VCaP (cell line): Measurements from ENCODE around the gene HEBP2.
"Not testable (repeated sequence)": the region's sequence is repeated elsewhere in the genome, so short reads cannot be mapped to it uniquely, and the experiment has no call there.

Source experiments
- H3K27ac ChIP-seq: fragments of 450-650 bp; 2 replicates; pipeline ENCODE4 v1.5.1; 2017
- CTCF ChIP-seq: fragments of 450-650 bp; conservative IDR thresholded peaks from 2 replicates; pipeline ENCODE4 v1.5.1; 2017; ENCODE audit warnings: mild to moderate bottlenecking, moderate library complexity

The HEBP2 gene

GRCh38 chr6:138420356-138420755, 16.3 kb downstream of the HEBP2 start:
- no peak for TF ChIP-seq CTCF
- H3K27ac ChIP-seq = no peak overlapping the region

GRCh38 chr6:138421089-138421488, 17.1 kb downstream of the HEBP2 start:
- TF ChIP-seq CTCF = no peak
- no peak overlapping the region for H3K27ac ChIP-seq

DNA sequence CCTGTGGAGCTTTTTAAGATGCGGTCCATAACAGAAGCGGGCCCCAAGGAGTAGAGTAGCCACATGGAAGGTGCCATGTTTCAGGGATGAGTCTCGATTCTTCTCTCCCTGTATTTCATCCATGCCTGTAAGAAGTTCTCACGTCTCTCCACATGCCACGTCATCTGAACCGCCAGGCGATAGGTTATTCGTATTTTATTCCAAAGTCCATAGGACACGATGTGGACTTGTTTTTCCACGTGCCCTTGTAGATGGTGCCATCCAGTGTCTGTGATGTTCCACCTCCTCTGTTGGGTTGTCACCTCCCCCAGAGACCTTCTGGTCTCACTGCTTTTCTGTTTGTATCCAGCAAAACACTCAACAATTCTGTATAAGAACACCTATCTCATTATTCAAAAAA, 17.6 kb downstream of the HEBP2 start:
- no peak overlapping the region for H3K27ac ChIP-seq
- TF ChIP-seq CTCF = no peak

- peak overlapping the region; percentile 15; the same call in 1 of the 2 replicates for H3K27ac ChIP-seq
- no peak for TF ChIP-seq CTCF
Measured at GRCh38 chr6:138422861-138423260, 18.8 kb downstream of the HEBP2 start.

- H3K27ac ChIP-seq = no peak overlapping the region
- no peak for TF ChIP-seq CTCF
Measured at GRCh38 chr6:138424004-138424904, 20.2 kb downstream of the HEBP2 start.

DNA sequence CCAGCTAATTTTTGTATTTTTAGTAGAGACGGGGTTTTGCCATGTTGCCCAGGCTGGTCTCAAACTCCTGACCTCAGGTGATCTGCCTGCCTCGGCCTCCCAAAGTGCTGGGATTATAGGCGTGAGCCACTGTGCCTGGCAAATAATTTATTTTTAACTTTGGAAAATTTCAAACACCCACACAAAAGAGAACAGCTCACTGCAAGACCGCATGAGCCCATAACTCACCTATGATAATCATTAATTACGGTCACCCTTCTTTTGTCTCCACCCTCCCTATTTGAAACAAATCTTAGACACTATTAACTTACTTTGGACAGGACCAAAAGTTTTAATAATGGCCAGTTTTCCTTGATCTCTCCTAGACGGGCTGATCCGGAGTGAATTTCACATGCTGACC, 21.2 kb downstream of the HEBP2 start:
- not testable (repeated sequence) for H3K27ac ChIP-seq

- no peak for TF ChIP-seq CTCF
Measured at GRCh38 chr6:138426500-138427123, 22.6 kb downstream of the HEBP2 start.

GRCh38 chr6:138427701-138428100, 23.7 kb downstream of the HEBP2 start:
- no peak for TF ChIP-seq CTCF
- H3K27ac ChIP-seq = no peak overlapping the region

More at GRCh38 chr6:138426500-138427123, 22.6 kb downstream of the HEBP2 start:
- no peak overlapping the region for H3K27ac ChIP-seq
